ENCODE data around the gene OR3A1. TPM values are rescaled to one million over a fixed set of nuclear protein-coding genes. Genes with fewer than 3 reads are reported as not detected.

The OR3A1 gene
- total and polyA plus RNA-seq, 2 donors (not counting 3 experiments of a cell fraction or from before 2014, with no cell fraction given): not detected

DNA sequence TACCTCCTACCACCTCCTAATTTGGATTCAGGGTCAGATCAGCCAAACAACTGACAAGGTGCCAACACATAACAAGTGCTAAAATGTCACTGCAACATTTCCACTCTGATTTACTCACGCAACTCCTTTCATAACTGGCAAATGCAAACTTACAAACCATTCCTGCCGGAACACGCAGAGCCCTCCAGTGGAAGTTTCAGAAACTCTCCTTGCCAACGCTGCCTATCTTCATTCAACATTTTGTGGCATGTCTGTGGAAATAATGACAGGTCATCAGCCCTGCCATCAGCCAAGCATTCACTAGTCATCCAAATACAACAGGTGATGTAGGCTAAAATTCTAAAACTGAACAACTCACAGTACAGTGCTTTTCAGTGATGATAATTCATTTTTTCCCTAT is 37.7 kb upstream of the OR3A1 start:
- H3K27ac ChIP-seq (ENCODE audit: insufficient read depth, low read depth, low read length): no peak overlapping the region
- no TSS peak for BruUV-seq (replicated peaks)
- ChIA-PET POLR2A (no interaction called here), CTCF (no interaction called here)
- no peak overlapping the region for H2AFZ ChIP-seq (ENCODE audit: low read depth, low read length)
- TF ChIP-seq JUN (IDR thresholded peaks at IDR 0.05; ENCODE audit: borderline replicate concordance, insufficient read depth, insufficient read length, low read depth) (no peak), POLR2A (IDR thresholded peaks at IDR 0.05; ENCODE audit: low read depth, low read length) (no peak), MYC (IDR thresholded peaks at IDR 0.05; ENCODE audit: low read depth, low read length) (no peak), FOS (IDR thresholded peaks at IDR 0.05; ENCODE audit: borderline replicate concordance, insufficient read depth, low read length) (no peak), MAX (IDR thresholded peaks at IDR 0.05; ENCODE audit: insufficient read depth, insufficient read length) (no peak), POLR2AphosphoS5 (IDR thresholded peaks at IDR 0.05; ENCODE audit: insufficient read depth, low read depth, low read length) (no peak), GATA2 (IDR thresholded peaks at IDR 0.05; ENCODE audit: insufficient read depth, insufficient read length, low read depth, low read length) (no peak), EZH2 (IDR thresholded peaks at IDR 0.05; ENCODE audit: borderline replicate concordance, low read depth, low read length, severe bottlenecking) (no peak)
- TF ChIP-seq, protein P1, sequence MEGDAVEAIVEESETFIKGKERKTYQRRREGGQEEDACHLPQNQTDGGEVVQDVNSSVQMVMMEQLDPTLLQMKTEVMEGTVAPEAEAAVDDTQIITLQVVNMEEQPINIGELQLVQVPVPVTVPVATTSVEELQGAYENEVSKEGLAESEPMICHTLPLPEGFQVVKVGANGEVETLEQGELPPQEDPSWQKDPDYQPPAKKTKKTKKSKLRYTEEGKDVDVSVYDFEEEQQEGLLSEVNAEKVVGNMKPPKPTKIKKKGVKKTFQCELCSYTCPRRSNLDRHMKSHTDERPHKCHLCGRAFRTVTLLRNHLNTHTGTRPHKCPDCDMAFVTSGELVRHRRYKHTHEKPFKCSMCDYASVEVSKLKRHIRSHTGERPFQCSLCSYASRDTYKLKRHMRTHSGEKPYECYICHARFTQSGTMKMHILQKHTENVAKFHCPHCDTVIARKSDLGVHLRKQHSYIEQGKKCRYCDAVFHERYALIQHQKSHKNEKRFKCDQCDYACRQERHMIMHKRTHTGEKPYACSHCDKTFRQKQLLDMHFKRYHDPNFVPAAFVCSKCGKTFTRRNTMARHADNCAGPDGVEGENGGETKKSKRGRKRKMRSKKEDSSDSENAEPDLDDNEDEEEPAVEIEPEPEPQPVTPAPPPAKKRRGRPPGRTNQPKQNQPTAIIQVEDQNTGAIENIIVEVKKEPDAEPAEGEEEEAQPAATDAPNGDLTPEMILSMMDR (IDR thresholded peaks at IDR 0.05; ENCODE audit: extremely low read depth in 1 of 2, insufficient read depth in 1 of 2, low read depth in 1 of 2, low read length in 2 of 2): no peak
- H3K9me1 ChIP-seq (replicated peaks; ENCODE audit: control insufficient read depth, extremely low read depth, insufficient read depth, low read length): no peaks in the 10 kb centered on the region
- H3K9ac ChIP-seq (replicated peaks; ENCODE audit: extremely low read depth, insufficient read depth, low read length): no peak overlapping the region
- H3K79me2 ChIP-seq (ENCODE audit: control insufficient read depth, insufficient read depth, low read length): no peaks in the 10 kb centered on the region
- no peaks in the 10 kb centered on the region for H3K9me3 ChIP-seq (replicated peaks; ENCODE audit: control insufficient read depth, insufficient read depth, low read length)
- no peak overlapping the region for H3K4me2 ChIP-seq (ENCODE audit: insufficient read depth, low read length)
- H3K4me1 ChIP-seq (ENCODE audit: control insufficient read depth, extremely low read depth, insufficient read depth, low read length): no peaks in the 10 kb centered on the region
- DNase-seq (ENCODE audit: low read depth, low spot score): no peak
- FAIRE-seq: no peak
- no peaks in the 10 kb centered on the region for H3K36me3 ChIP-seq (ENCODE audit: control insufficient read depth in 2 of 2, extremely low read depth in 1 of 2, insufficient read depth in 2 of 2, low read length in 2 of 2)
- no peaks in the 10 kb centered on the region for H3K27me3 ChIP-seq (ENCODE audit: control insufficient read depth in 2 of 2, insufficient read depth in 2 of 2, low read length in 2 of 2)
- dilution Hi-C loops (cut with MboI; ENCODE audit: extremely low pct_ligation_motif_present, low sequenced_read_pairs): no loop called here
- intact Hi-C loops (cut with micrococcal nuclease): no loop called here
- no peak overlapping the region for H3K4me3 ChIP-seq (replicated peaks in 1 of 3; ENCODE audit: insufficient read depth in 1 of 3, low read depth in 1 of 3, low read length in 3 of 3)
- no peaks in the 10 kb centered on the region for H4K20me1 ChIP-seq (replicated peaks; ENCODE audit: control insufficient read depth, extremely low read depth, insufficient read depth, low read length)
